Measurements from ENCODE around the gene UPF3A. TPM values are rescaled to one million over a fixed set of nuclear protein-coding genes. Genes with fewer than 3 reads are reported as not detected.

Gene UPF3A
- total RNA-seq, 3 donors from 2014 or later (not counting 1 experiment from before 2014, with no cell fraction given) = 37.8 to 66.5 (median 44.7) TPM

DNA sequence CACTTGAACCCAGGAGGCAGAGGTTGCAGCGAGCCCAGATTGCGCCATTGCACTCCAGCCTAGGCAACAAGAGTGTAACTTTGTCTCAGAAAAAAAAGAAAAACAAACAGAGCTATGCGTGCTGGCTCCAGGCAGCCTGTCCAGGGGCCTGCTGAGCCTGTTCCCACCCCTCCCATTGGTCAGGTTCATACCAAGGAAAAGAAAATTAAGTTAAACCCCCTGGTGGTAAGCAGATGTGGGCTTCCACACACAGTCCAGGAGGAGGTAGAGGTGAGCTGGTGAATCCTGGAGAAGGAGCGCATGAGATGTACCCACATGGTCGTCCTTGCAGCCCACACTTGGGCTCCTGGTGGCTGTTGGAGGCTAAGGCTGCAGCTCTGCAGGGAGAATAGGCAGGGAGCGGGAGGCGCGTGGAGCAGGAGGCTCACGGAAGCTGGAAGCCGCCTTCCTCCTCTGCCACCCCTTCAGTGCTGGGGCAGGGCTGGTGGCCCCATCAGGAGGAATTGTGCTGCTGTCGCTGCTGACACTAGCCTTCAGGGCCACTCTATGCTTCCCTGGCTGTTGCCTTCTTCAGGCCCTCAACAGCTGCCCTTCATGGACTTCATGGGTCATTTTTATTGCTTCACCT lies 22.4 kb downstream of the UPF3A start:
- Histone ChIP-seq H3K36me3 (ENCODE audit: control insufficient read depth, insufficient read depth, low read length) (peaks cover 50% of the 10 kb centered on the region), H3K27me3 (ENCODE audit: control insufficient read depth, insufficient read depth, low read length) (no peaks in the 10 kb centered on the region), H3K27ac (ENCODE audit: low read length) (no peak overlapping the region), H3K4me1 (ENCODE audit: control insufficient read depth, insufficient read depth, low read length) (no peaks in the 10 kb centered on the region), H3K4me3 (ENCODE audit: low read length) (no peak overlapping the region), H3K9me3 (ENCODE audit: control insufficient read depth, insufficient read depth, low read length) (no peaks in the 10 kb centered on the region)
- H3K9me3 Mint-ChIP-seq = no peaks in the 10 kb centered on the region
- H3K27ac Mint-ChIP-seq = no peak overlapping the region
- TF ChIP-seq, protein P1, sequence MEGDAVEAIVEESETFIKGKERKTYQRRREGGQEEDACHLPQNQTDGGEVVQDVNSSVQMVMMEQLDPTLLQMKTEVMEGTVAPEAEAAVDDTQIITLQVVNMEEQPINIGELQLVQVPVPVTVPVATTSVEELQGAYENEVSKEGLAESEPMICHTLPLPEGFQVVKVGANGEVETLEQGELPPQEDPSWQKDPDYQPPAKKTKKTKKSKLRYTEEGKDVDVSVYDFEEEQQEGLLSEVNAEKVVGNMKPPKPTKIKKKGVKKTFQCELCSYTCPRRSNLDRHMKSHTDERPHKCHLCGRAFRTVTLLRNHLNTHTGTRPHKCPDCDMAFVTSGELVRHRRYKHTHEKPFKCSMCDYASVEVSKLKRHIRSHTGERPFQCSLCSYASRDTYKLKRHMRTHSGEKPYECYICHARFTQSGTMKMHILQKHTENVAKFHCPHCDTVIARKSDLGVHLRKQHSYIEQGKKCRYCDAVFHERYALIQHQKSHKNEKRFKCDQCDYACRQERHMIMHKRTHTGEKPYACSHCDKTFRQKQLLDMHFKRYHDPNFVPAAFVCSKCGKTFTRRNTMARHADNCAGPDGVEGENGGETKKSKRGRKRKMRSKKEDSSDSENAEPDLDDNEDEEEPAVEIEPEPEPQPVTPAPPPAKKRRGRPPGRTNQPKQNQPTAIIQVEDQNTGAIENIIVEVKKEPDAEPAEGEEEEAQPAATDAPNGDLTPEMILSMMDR (IDR thresholded peaks at IDR 0.05) = no peak
- H3K4me3 Mint-ChIP-seq = no peak overlapping the region
- intact Hi-C loops (cut with micrococcal nuclease) = no loop called here
- peaks cover 8% of the 10 kb centered on the region for H3K36me3 Mint-ChIP-seq
- no peak for DNase-seq
- WGBS (ENCODE audit: insufficient coverage) = over 99% methylated on average over 11 of the region's 11 CpGs
- no peak for ATAC-seq
- peaks cover 4% of the 10 kb centered on the region in 2 donors for H3K4me1 Mint-ChIP-seq
- H3K27me3 Mint-ChIP-seq (ENCODE audit: low read depth in 2 of 2) = no peaks in the 10 kb centered on the region

DNA sequence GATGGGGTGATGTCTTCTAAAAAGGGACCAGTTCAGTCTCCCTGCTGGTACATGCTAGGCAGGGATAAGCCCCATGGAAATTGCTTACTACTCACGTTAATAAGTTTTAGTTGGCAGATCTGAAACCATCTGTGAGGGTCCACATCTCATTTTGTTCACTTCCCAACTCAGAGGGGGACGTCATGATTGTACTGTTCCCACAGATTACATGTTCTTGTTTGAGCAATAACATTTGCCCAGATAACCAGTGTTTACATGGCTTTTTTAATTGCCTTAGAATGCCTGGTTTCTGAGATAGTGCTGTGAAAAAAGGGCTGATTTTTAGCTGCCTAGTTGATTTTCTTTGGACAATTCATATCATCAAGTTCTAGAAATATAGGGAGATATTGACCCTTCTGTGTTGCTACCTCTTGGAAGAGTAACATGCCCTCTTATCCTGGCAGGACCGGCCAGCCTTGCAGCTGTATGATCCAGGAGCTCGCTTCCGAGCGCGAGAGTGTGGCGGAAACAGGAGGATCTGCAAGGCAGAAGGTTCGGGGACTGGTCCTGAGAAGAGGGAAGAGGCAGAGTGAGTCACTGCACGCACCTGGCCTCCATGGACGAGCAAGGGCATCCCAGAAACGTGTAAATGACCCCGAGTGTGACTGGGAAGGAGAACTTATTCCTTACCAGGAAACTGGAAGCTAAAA lies 23.1 kb downstream of the UPF3A start:
- H3K36me3 Mint-ChIP-seq = peaks cover 8% of the 10 kb centered on the region
- Histone ChIP-seq H3K4me3 (ENCODE audit: low read length) (no peak overlapping the region), H3K36me3 (ENCODE audit: control insufficient read depth, insufficient read depth, low read length) (peaks cover 43% of the 10 kb centered on the region), H3K27ac (ENCODE audit: low read length) (no peak overlapping the region), H3K9me3 (ENCODE audit: control insufficient read depth, insufficient read depth, low read length) (no peaks in the 10 kb centered on the region), H3K4me1 (ENCODE audit: control insufficient read depth, insufficient read depth, low read length) (no peaks in the 10 kb centered on the region), H3K27me3 (ENCODE audit: control insufficient read depth, insufficient read depth, low read length) (no peaks in the 10 kb centered on the region)
- peaks cover 4% of the 10 kb centered on the region in 2 donors for H3K4me1 Mint-ChIP-seq
- DNase-seq = no peak
- no peak for ATAC-seq
- no peaks in the 10 kb centered on the region for H3K9me3 Mint-ChIP-seq
- 97% methylated on average over 13 of the region's 13 CpGs for WGBS (ENCODE audit: insufficient coverage)
- H3K27ac Mint-ChIP-seq = no peak overlapping the region
- TF ChIP-seq, protein P1 (IDR thresholded peaks at IDR 0.05) = no peak
- intact Hi-C loops (cut with micrococcal nuclease) = no loop called here
- H3K4me3 Mint-ChIP-seq = no peak overlapping the region
- H3K27me3 Mint-ChIP-seq (ENCODE audit: low read depth in 2 of 2) = no peaks in the 10 kb centered on the region

DNA sequence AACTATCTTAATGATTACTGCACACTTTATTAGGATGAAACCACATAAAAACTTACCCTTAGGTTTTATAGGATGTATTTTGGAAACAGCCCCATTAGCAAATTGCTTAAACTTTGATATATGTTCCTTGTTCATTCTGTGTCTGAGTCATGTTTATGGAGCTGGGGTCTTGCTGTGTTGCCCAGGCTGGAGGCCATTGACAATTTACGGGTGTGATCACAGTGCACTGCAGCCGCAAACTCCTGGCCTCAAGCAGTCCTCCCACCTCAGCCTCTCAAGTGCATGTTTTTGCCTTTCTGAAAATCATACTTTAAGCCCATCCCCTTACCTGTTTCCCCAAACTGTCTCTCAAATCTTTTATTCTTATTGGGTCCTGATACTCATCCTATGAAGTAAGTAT lies 27.7 kb downstream of the UPF3A start:
- Histone ChIP-seq H3K9me3 (ENCODE audit: control insufficient read depth, insufficient read depth, low read length) (no peaks in the 10 kb centered on the region), H3K27ac (ENCODE audit: low read length) (no peak overlapping the region), H3K27me3 (ENCODE audit: control insufficient read depth, insufficient read depth, low read length) (no peaks in the 10 kb centered on the region), H3K4me3 (ENCODE audit: low read length) (no peak overlapping the region), H3K36me3 (ENCODE audit: control insufficient read depth, insufficient read depth, low read length) (peaks cover 19% of the 10 kb centered on the region), H3K4me1 (ENCODE audit: control insufficient read depth, insufficient read depth, low read length) (peaks cover 8% of the 10 kb centered on the region)
- WGBS (ENCODE audit: insufficient coverage) = 100% methylated on average over 2 of the region's 2 CpGs
- Mint-ChIP-seq H3K4me3 (no peak overlapping the region), H3K27ac (no peak overlapping the region), H3K36me3 (no peaks in the 10 kb centered on the region), H3K9me3 (no peaks in the 10 kb centered on the region), H3K4me1 (peaks cover 13% of the 10 kb centered on the region in 2 donors), H3K27me3 (ENCODE audit: low read depth in 2 of 2) (no peaks in the 10 kb centered on the region)
- TF ChIP-seq, protein P1 (IDR thresholded peaks at IDR 0.05) = no peak
- no peak for ATAC-seq
- intact Hi-C loops (cut with micrococcal nuclease) = no loop called here
- no peak for DNase-seq
